ENCODE measurements around the gene CBX4. TPM values are rescaled to one million over a fixed set of nuclear protein-coding genes. Genes with fewer than 3 reads are reported as not detected.

CBX4 gene
- total and polyA plus RNA-seq, 4 donors: 2.5 to 13.4 (median 9.4) TPM

DNA sequence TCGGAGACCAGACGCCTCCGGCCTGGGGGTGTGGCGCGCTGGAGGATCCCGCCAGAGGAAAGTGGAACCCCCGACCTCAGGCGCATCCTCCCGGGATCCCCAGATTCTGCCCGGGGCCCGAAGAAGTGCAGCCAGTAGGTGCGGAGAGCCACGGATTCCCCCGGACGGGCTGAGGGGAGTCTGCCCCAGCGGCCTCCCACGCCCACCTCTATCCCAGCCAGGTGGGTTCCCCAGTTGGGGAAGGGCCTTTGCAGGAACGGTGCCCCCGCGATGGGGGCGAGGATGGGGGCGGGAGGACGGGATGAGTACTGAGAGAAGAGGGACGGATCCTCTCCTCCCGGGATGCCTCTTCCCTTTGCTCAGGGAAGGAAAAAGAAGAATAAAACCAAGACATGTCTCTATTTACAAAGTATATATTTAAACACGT, 47.5 kb downstream of the CBX4 start:
- Histone ChIP-seq H3K9me3 (ENCODE audit: control insufficient read depth, low read length) (no peaks in the 10 kb centered on the region), H3K27me3 (ENCODE audit: control insufficient read depth in 1 of 2, insufficient read depth in 2 of 2, low read length in 1 of 2) (no peaks in the 10 kb centered on the region), H3K36me3 (ENCODE audit: control insufficient read depth in 1 of 2, insufficient read depth in 2 of 2, low read length in 1 of 2) (no peaks in the 10 kb centered on the region), H3K4me3 (ENCODE audit: low read length in 2 of 2) (no peak overlapping the region), H3K27ac (ENCODE audit: low read depth in 1 of 2, low read length in 2 of 2) (no peak overlapping the region), H3K4me1 (ENCODE audit: control insufficient read depth in 1 of 2, insufficient read depth in 2 of 2, low read length in 2 of 2) (no peaks in the 10 kb centered on the region)
- 6 to 10% methylated on average over 26 of the region's 26 CpGs for WGBS, 2 donors
- intact Hi-C loops (cut with DNase I): loop anchor here (2.0 to 5.0 kb wide), 2 partner anchors 201 kb away; no protein-coding TSS in a partner anchor
- no peak for ATAC-seq (ENCODE audit: low FRiP score)
- peak in 1 of 2 donors; percentile 72 for DNase-seq

- DNase-seq: peak; percentile 30 to 78
- no peak for ATAC-seq (ENCODE audit: low FRiP score)
Measured at GRCh38 chr17:79790805-79791734, 48.2 kb downstream of the CBX4 start.

DNA sequence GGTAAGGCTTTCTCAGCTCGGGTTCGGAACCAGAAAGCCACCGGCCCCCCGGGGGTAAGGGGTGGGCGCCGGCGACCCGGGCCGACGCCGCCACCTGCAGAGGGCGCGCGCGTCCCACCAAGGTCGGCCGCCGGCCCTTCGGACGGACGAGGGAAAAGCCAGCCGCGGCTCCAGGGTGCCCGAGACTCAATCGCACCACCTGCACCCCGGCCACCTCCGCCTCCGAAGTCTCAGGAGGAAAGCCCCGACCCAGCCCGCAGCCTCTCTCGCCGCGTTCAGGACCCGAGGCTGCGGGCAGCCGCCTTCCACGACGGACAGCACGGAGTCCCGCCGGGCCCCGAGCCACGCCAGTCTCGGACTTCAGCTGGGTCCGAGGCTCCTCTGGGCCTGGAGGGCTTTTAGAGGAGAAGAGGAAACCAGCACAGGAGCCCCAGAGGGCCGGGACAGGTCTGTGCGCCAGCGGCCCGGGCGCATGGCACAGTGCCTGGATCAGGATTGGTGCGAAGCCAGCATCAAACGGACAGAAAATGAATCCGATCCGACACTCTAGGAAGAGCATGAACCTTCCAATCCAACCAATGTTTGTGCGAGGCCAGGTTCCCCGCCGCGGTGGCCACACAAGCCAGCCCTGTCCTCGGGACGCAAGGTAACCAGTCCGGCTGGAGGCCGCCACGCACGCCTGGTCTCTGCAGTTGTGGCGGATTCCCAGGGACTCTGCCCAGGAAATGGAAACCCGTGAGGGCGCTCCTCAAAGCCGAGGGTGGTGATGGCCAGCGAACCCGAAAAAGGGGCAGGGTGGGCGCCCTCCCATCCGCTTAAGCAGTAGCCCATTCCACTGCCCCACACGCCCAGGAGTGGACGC, 49.1 kb downstream of the CBX4 start:
- ATAC-seq (ENCODE audit: low FRiP score): peak; percentile 72

More at GRCh38 chr17:79790805-79791734, 48.2 kb downstream of the CBX4 start:
- 5 to 6% methylated on average over 61 to 68 of the region's 68 CpGs for WGBS, 2 donors
- no peaks in the 10 kb centered on the region for H3K9me3 ChIP-seq (ENCODE audit: control insufficient read depth, low read length)
- no peak overlapping the region for H3K27ac ChIP-seq (ENCODE audit: low read depth in 1 of 2, low read length in 2 of 2)
- intact Hi-C loops (cut with DNase I): loop anchor here (2.0 to 5.0 kb wide), 2 partner anchors 201 to 202 kb away; no protein-coding TSS in a partner anchor
- no peak overlapping the region for H3K4me3 ChIP-seq (ENCODE audit: low read length in 2 of 2)
- H3K4me1 ChIP-seq (ENCODE audit: control insufficient read depth in 1 of 2, insufficient read depth in 2 of 2, low read length in 2 of 2): no peaks in the 10 kb centered on the region
- H3K36me3 ChIP-seq (ENCODE audit: control insufficient read depth in 1 of 2, insufficient read depth in 2 of 2, low read length in 1 of 2): no peaks in the 10 kb centered on the region
- no peaks in the 10 kb centered on the region for H3K27me3 ChIP-seq (ENCODE audit: control insufficient read depth in 1 of 2, insufficient read depth in 2 of 2, low read length in 1 of 2)

GRCh38 chr17:79788989-79789942, 50.0 kb downstream of the CBX4 start:
- H3K27me3 ChIP-seq (ENCODE audit: control insufficient read depth in 1 of 2, insufficient read depth in 2 of 2, low read length in 1 of 2): no peaks in the 10 kb centered on the region
- ATAC-seq (ENCODE audit: low FRiP score) (no peak), DNase-seq (peak; percentile 41 to 74)
- WGBS, 2 donors: 26 to 31% methylated on average over 39 to 52 of the region's 52 CpGs
- intact Hi-C loops (cut with DNase I): no loop called here
- no peaks in the 10 kb centered on the region for H3K9me3 ChIP-seq (ENCODE audit: control insufficient read depth, low read length)
- H3K4me1 ChIP-seq (ENCODE audit: control insufficient read depth in 1 of 2, insufficient read depth in 2 of 2, low read length in 2 of 2): no peaks in the 10 kb centered on the region
- no peak overlapping the region for H3K27ac ChIP-seq (ENCODE audit: low read depth in 1 of 2, low read length in 2 of 2)
- H3K36me3 ChIP-seq (ENCODE audit: control insufficient read depth in 1 of 2, insufficient read depth in 2 of 2, low read length in 1 of 2): no peaks in the 10 kb centered on the region
- H3K4me3 ChIP-seq (ENCODE audit: low read length in 2 of 2): no peak overlapping the region

More for the DNA sequence above, 49.1 kb downstream of the CBX4 start:
- no peak overlapping the region for H3K4me3 ChIP-seq (ENCODE audit: low read length in 2 of 2)
- H3K36me3 ChIP-seq (ENCODE audit: control insufficient read depth in 1 of 2, insufficient read depth in 2 of 2, low read length in 1 of 2): no peaks in the 10 kb centered on the region
- intact Hi-C loops (cut with DNase I): loop anchor here (2.0 to 5.0 kb wide), 2 partner anchors 202 to 203 kb away; no protein-coding TSS in a partner anchor
- no peak overlapping the region for H3K27ac ChIP-seq (ENCODE audit: low read depth in 1 of 2, low read length in 2 of 2)
- H3K27me3 ChIP-seq (ENCODE audit: control insufficient read depth in 1 of 2, insufficient read depth in 2 of 2, low read length in 1 of 2): no peaks in the 10 kb centered on the region
- no peaks in the 10 kb centered on the region for H3K9me3 ChIP-seq (ENCODE audit: control insufficient read depth, low read length)
- WGBS, 2 donors: 4 to 5% methylated on average over 55 to 74 of the region's 74 CpGs
- peak; percentile 65 to 87 for DNase-seq
- H3K4me1 ChIP-seq (ENCODE audit: control insufficient read depth in 1 of 2, insufficient read depth in 2 of 2, low read length in 2 of 2): no peaks in the 10 kb centered on the region

DNA sequence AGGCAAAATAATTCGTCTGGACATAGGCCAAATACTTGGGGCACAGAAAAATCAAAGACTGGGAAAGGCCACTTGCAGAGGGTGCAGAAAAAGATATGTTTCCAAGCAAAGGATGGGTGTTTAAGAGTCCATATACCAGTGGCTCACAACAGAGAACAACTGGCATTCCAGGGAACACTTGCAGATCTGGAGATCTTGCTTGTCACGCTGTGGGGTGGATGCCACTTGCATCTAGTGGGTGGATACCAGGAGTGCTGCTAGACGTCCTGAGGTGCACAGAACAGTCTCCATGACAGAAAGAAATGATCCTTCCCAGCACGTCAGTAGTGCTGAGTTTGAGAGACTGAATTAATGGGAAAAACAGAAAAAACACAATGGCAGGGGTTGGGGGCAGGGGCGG, 50.8 kb downstream of the CBX4 start:
- DNase-seq (peak in 1 of 2 donors; percentile 19), ATAC-seq (ENCODE audit: low FRiP score) (no peak)
- H3K9me3 ChIP-seq (ENCODE audit: control insufficient read depth, low read length): no peaks in the 10 kb centered on the region
- no peaks in the 10 kb centered on the region for H3K36me3 ChIP-seq (ENCODE audit: control insufficient read depth in 1 of 2, insufficient read depth in 2 of 2, low read length in 1 of 2)
- intact Hi-C loops (cut with DNase I): no loop called here
- H3K4me3 ChIP-seq (ENCODE audit: low read length in 2 of 2): no peak overlapping the region
- no peaks in the 10 kb centered on the region for H3K27me3 ChIP-seq (ENCODE audit: control insufficient read depth in 1 of 2, insufficient read depth in 2 of 2, low read length in 1 of 2)
- WGBS, 2 donors: 65 to 67% methylated on average over 5 of the region's 5 CpGs
- H3K27ac ChIP-seq (ENCODE audit: low read depth in 1 of 2, low read length in 2 of 2): no peak overlapping the region
- no peaks in the 10 kb centered on the region for H3K4me1 ChIP-seq (ENCODE audit: control insufficient read depth in 1 of 2, insufficient read depth in 2 of 2, low read length in 2 of 2)

DNA sequence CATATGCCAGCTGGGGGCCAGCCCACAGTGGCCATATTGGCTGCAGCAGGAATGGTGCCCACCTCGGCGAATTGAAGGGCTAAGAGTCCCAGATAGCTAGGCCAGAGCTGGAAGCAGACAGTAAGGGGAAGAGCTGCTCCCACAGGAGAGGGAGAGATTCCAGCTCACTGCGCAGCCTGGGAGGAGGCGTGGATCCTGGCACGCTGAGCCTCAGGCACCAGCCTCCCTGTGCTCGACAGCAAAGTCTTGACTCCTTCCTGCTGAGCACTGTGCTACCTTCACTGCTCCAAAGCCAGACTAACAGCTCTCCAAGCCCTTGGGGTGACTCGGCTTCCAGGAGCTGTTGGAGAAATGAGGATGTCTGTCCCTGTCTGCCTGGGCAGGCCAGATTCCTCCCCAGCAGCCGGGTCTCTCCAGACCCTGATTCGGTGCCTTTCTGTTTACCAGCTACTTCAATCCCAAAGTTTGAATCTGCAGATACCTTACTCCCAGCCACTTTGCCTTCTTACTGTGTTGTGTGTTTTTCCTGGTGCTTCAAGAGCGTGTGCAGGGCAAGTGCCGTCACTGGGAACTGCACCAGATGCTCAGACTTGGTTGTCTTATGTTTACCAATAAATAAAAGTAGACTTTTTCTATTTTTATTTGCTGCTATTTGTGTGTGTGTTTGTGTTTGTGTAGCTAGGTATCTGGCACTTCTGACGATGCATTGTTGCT, 52.2 kb downstream of the CBX4 start:
- no peaks in the 10 kb centered on the region for H3K4me1 ChIP-seq (ENCODE audit: control insufficient read depth in 1 of 2, insufficient read depth in 2 of 2, low read length in 2 of 2)
- 90 to 93% methylated on average over 12 of the region's 12 CpGs for WGBS, 2 donors
- DNase-seq: peak; percentile 29 to 58
- ATAC-seq (ENCODE audit: low FRiP score): no peak
- intact Hi-C loops (cut with DNase I): no loop called here
- H3K9me3 ChIP-seq (ENCODE audit: control insufficient read depth, low read length): no peaks in the 10 kb centered on the region
- no peak overlapping the region for H3K4me3 ChIP-seq (ENCODE audit: low read length in 2 of 2)
- no peaks in the 10 kb centered on the region for H3K27me3 ChIP-seq (ENCODE audit: control insufficient read depth in 1 of 2, insufficient read depth in 2 of 2, low read length in 1 of 2)
- no peak overlapping the region for H3K27ac ChIP-seq (ENCODE audit: low read depth in 1 of 2, low read length in 2 of 2)
- no peaks in the 10 kb centered on the region for H3K36me3 ChIP-seq (ENCODE audit: control insufficient read depth in 1 of 2, insufficient read depth in 2 of 2, low read length in 1 of 2)

DNA sequence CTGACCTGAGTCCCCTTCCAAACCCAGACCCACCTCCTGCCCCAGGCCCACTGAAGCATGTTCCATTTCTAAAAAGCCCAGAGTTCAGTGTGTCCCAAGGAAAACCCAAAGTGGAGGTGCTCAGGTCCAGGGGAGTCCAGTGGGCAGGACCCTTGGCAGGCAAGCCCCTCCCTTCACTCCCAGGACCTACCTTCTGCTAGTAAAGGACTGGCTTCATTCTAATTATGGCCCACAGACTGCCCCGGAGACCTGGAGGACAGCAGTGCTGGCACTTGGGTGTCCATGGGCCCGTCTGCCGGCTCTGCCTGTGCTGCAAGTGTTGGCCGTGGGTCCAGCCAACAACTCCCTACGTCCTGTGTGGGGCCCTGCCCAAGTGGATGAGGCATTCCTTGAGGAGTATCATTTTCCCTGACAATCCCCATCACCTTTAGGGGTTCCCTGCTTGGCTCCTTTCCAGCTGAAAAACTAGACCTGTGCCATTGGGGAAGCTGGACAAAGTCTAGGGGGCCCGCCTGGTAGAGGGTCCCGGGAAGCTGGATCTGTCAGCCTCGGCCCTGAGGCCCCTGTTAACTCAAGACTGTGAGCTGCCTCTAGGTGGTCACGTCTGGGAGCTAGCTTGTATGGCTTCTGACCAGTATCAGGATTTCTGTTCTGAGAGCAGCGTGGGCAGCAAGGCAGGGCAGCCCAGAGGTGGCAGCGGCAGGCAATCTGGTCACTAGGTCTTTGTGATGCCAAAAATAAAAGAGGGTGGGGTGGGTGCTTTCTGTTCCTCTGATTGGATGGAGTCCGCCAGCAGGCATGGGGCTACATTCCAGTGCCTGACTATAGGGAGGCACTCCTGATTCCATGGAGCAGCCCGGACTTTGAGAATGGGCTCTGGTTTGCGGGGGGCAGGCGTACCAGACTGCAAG, 53.1 kb downstream of the CBX4 start:
- no peak for ATAC-seq (ENCODE audit: low FRiP score)
- 83 to 88% methylated on average over 15 of the region's 15 CpGs for WGBS, 2 donors
- Histone ChIP-seq H3K36me3 (ENCODE audit: control insufficient read depth in 1 of 2, insufficient read depth in 2 of 2, low read length in 1 of 2) (no peaks in the 10 kb centered on the region), H3K27ac (ENCODE audit: low read depth in 1 of 2, low read length in 2 of 2) (no peak overlapping the region), H3K9me3 (ENCODE audit: control insufficient read depth, low read length) (no peaks in the 10 kb centered on the region), H3K27me3 (ENCODE audit: control insufficient read depth in 1 of 2, insufficient read depth in 2 of 2, low read length in 1 of 2) (no peaks in the 10 kb centered on the region), H3K4me3 (ENCODE audit: low read length in 2 of 2) (no peak overlapping the region), H3K4me1 (ENCODE audit: control insufficient read depth in 1 of 2, insufficient read depth in 2 of 2, low read length in 2 of 2) (no peaks in the 10 kb centered on the region)
- intact Hi-C loops (cut with DNase I): no loop called here
- DNase-seq: peak; percentile 38 to 61
